Activated CD8-positive, alpha-beta T cell treated with anti-CD3 and anti-CD28 coated beads for 36 hours (primary cell): ENCODE data around the gene DOCK2. TPM values are rescaled to one million over a fixed set of nuclear protein-coding genes. Genes with fewer than 3 reads are reported as not detected.
A peak's percentile ranks its signal among the peaks of the same experiment; 100 is the strongest.

Experiments used
- ATAC-seq: fragments of 200-7000 bp; cut with Tn5 transposase; one replicate; pipeline ENCODE4 v1.10.0; 2021; ENCODE audit warnings: mild to moderate bottlenecking, moderate library complexity
- CTCF ChIA-PET: fragments of 350-600 bp; sonication (Branson Sonifier 250); formaldehyde crosslinking; loops from one replicate; lab custom pipeline; 2021; ENCODE audit warnings: antibody characterized with exemption; lab: Charles Lee
- POLR2A ChIA-PET: fragments of 350-600 bp; sonication (Branson Sonifier 250); formaldehyde crosslinking; loops from one replicate; lab custom pipeline; 2021; ENCODE audit warnings: antibody characterized with exemption; lab: Charles Lee
- DNase-seq: peaks from one replicate; pipeline ENCODE4 v3.0.0-alpha.2; 2020
- H3K27ac Mint-ChIP-seq: one replicate; pipeline ENCODE4 v1.8.0; 2021; ENCODE audit warnings: mild to moderate bottlenecking, mixed read lengths
- H3K27me3 Mint-ChIP-seq: one replicate; pipeline ENCODE4 v1.8.0; 2021; ENCODE audit warnings: mixed read lengths
- H3K36me3 Mint-ChIP-seq: one replicate; pipeline ENCODE4 v1.8.0; 2021; ENCODE audit warnings: low read depth, mixed read lengths
- H3K4me1 Mint-ChIP-seq: one replicate; pipeline ENCODE4 v1.8.0; 2021; ENCODE audit warnings: low read depth, mixed read lengths
- H3K4me3 Mint-ChIP-seq: one replicate; pipeline ENCODE4 v1.8.0; 2021; ENCODE audit warnings: mild to moderate bottlenecking, moderate library complexity, mixed read lengths
- H3K9me3 Mint-ChIP-seq: one replicate; pipeline ENCODE4 v1.8.0; 2021; ENCODE audit warnings: mixed read lengths
- CTCF ChIP-seq: fragments of 200-600 bp; IDR thresholded peaks from one replicate; pipeline ENCODE4 v1.8.0; 2022; ENCODE audit warnings: antibody characterized with exemption, mild to moderate bottlenecking
- intact Hi-C: fragments of 100-400 bp; cut with micrococcal nuclease; formaldehyde crosslinking; loops from one replicate; pipeline ENCODE4 v1.10.0; 2022
- total RNA-seq, 2 experiments: library from RNA; stranded (reverse); gene quantifications; one replicate each; pipeline ENCODE4 v1.2.3, GENCODE V29; 2021

Gene DOCK2
- total RNA-seq, 2 experiments from 2014 or later, result 180 to 181 TPM

GRCh38 chr5:169702693-169703481 lies 65.8 kb downstream of the DOCK2 start:
- Mint-ChIP-seq H3K27me3 (no peaks in the 10 kb centered on the region), H3K4me3 (no peak overlapping the region), H3K4me1 (peaks cover 18% of the 10 kb centered on the region), H3K9me3 (no peaks in the 10 kb centered on the region), H3K27ac (peak overlapping the region; percentile 26), H3K36me3 (peaks cover 61% of the 10 kb centered on the region)
- ATAC-seq (peak; percentile 77), DNase-seq (peak; percentile 4)
- TF ChIP-seq CTCF, result no peak
- intact Hi-C loops, result no loop called here
- POLR2A ChIA-PET, result no interaction called here
- CTCF ChIA-PET, result no interaction called here

- H3K4me1 Mint-ChIP-seq, result peaks cover 18% of the 10 kb centered on the region
- ATAC-seq (no peak), DNase-seq (no peak)
- H3K27ac Mint-ChIP-seq, result peak overlapping the region; percentile 6
- intact Hi-C loops, result no loop called here
- no peaks in the 10 kb centered on the region for H3K27me3 Mint-ChIP-seq
- H3K36me3 Mint-ChIP-seq, result peaks cover 67% of the 10 kb centered on the region
- CTCF ChIA-PET, result no interaction called here
- POLR2A ChIA-PET, result no interaction called here
- H3K9me3 Mint-ChIP-seq, result no peaks in the 10 kb centered on the region
- TF ChIP-seq CTCF, result no peak
- H3K4me3 Mint-ChIP-seq, result no peak overlapping the region
Measured at GRCh38 chr5:169703813-169704212, 66.7 kb downstream of the DOCK2 start.

- H3K9me3 Mint-ChIP-seq, result no peaks in the 10 kb centered on the region
- H3K4me1 Mint-ChIP-seq, result peaks cover 18% of the 10 kb centered on the region
- ATAC-seq, result no peak
- POLR2A ChIA-PET, result interaction anchor here (0.6 kb wide), 1 partner anchor 82 kb away, joined by 8 read pairs; no protein-coding TSS in a partner anchor
- H3K27ac Mint-ChIP-seq, result peak overlapping the region; percentile 44
- H3K4me3 Mint-ChIP-seq, result no peak overlapping the region
- H3K36me3 Mint-ChIP-seq, result peaks cover 62% of the 10 kb centered on the region
- no peaks in the 10 kb centered on the region for H3K27me3 Mint-ChIP-seq
- intact Hi-C loops, result no loop called here
- DNase-seq, result no peak
- TF ChIP-seq CTCF, result no peak
- CTCF ChIA-PET, result no interaction called here
Measured at GRCh38 chr5:169705322-169705721, 68.2 kb downstream of the DOCK2 start.

GRCh38 chr5:169706071-169706470 lies 69.0 kb downstream of the DOCK2 start:
- no peaks in the 10 kb centered on the region for H3K27me3 Mint-ChIP-seq
- H3K9me3 Mint-ChIP-seq, result no peaks in the 10 kb centered on the region
- no peak for ATAC-seq
- DNase-seq, result no peak
- intact Hi-C loops, result no loop called here
- H3K4me1 Mint-ChIP-seq, result peaks cover 18% of the 10 kb centered on the region
- H3K27ac Mint-ChIP-seq, result peak overlapping the region; percentile 23
- no peak for TF ChIP-seq CTCF
- POLR2A ChIA-PET, result interaction anchor here (1.0 kb wide), 1 partner anchor 12 kb away, joined by 3 read pairs; no protein-coding TSS in a partner anchor
- peaks cover 65% of the 10 kb centered on the region for H3K36me3 Mint-ChIP-seq
- H3K4me3 Mint-ChIP-seq, result no peak overlapping the region
- CTCF ChIA-PET, result no interaction called here

- Mint-ChIP-seq H3K27me3 (no peaks in the 10 kb centered on the region), H3K9me3 (no peaks in the 10 kb centered on the region), H3K4me3 (no peak overlapping the region), H3K36me3 (peaks cover 64% of the 10 kb centered on the region), H3K4me1 (peaks cover 18% of the 10 kb centered on the region), H3K27ac (peak overlapping the region; percentile 21)
- ATAC-seq (peak; percentile 39), DNase-seq (peak; percentile 7)
- CTCF ChIA-PET, result no interaction called here
- no peak for TF ChIP-seq CTCF
- POLR2A ChIA-PET, result interaction anchor here (1.0 kb wide), 1 partner anchor 13 kb away, joined by 3 read pairs; no protein-coding TSS in a partner anchor
- intact Hi-C loops, result no loop called here
Measured at GRCh38 chr5:169706758-169707450, 69.8 kb downstream of the DOCK2 start.
